ENCODE data around the gene ELK3. TPM values are rescaled to one million over a fixed set of nuclear protein-coding genes. Genes with fewer than 3 reads are reported as not detected.

Gene ELK3
- polyA plus RNA-seq, 1 of the 3 experiments (the other 2 are of a cell fraction), result 33.8 TPM

- H3K79me2 ChIP-seq (ENCODE audit: insufficient read depth), result no peaks in the 10 kb centered on the region
- CTCF ChIA-PET, result no interaction called here
- H3K27ac ChIP-seq (ENCODE audit: low read depth in 2 of 2, low read length in 1 of 2), result no peak overlapping the region
- no peak overlapping the region for H3K4me3 ChIP-seq (ENCODE audit: low read depth in 2 of 2, low read length in 1 of 2)
- no peak overlapping the region for H3K4me2 ChIP-seq
- H3K9ac ChIP-seq, result no peak overlapping the region
- TF ChIP-seq YY1 (IDR thresholded peaks at IDR 0.05; ENCODE audit: low read depth), result no peak
- TF ChIP-seq FOXJ3 (CRISPR knock-in tag; IDR thresholded peaks at IDR 0.05), result no peak
- TF ChIP-seq JUND (IDR thresholded peaks at IDR 0.05), result no peak
- no peak for TF ChIP-seq ELF1 (IDR thresholded peaks at IDR 0.05)
- TF ChIP-seq NFIC (IDR thresholded peaks at IDR 0.05; ENCODE audit: borderline replicate concordance), result no peak
- TF ChIP-seq CHD2 (IDR thresholded peaks at IDR 0.05; ENCODE audit: low read length, partially characterized antibody), result no peak
- TF ChIP-seq ZBTB33 (IDR thresholded peaks at IDR 0.05; ENCODE audit: borderline replicate concordance, low read depth), result no peak
- no peak for TF ChIP-seq MEF2A (IDR thresholded peaks at IDR 0.05; ENCODE audit: borderline replicate concordance, low read depth)
- TF ChIP-seq EP300 (IDR thresholded peaks at IDR 0.05; ENCODE audit: borderline replicate concordance in 1 of 2, low read depth in 1 of 2, low read length in 1 of 2), result no peak
- no peak for TF ChIP-seq REST (IDR thresholded peaks at IDR 0.05; ENCODE audit: low read depth, low read length)
- TF ChIP-seq RXRA (IDR thresholded peaks at IDR 0.05; ENCODE audit: borderline replicate concordance, low read depth), result no peak
- H3F3A ChIP-seq (replicated peaks; ENCODE audit: insufficient read depth), result no peaks in the 10 kb centered on the region
- no peaks in the 10 kb centered on the region for H3K9me3 ChIP-seq
- no peak overlapping the region for H2AFZ ChIP-seq (ENCODE audit: low read depth)
- H3K36me3 ChIP-seq (replicated peaks in 1 of 2; ENCODE audit: control insufficient read depth in 1 of 2, insufficient read depth in 2 of 2, low read length in 1 of 2), result no peaks in the 10 kb centered on the region
- no peaks in the 10 kb centered on the region for H3K9me2 ChIP-seq
- WGBS (ENCODE audit: low lambda C conversion rate), result 90% methylated on average over 5 of the region's 5 CpGs
- no peak for DNase-seq
- peaks cover 0 to under 1% of the 10 kb centered on the region in 2 experiments; a peak in 1 of 4 replicates for H3K4me1 ChIP-seq (ENCODE audit: control insufficient read depth in 1 of 2, insufficient read depth in 2 of 2, low read depth in 1 of 2, low read length in 1 of 2)
- no peaks in the 10 kb centered on the region for H4K20me1 ChIP-seq (ENCODE audit: insufficient read depth)
- no peaks in the 10 kb centered on the region; the same call in 1 of the 2 replicates for H3K27me3 ChIP-seq (ENCODE audit: insufficient read depth)
- POLR2A ChIA-PET, result interaction anchor here (0.7 kb wide), 1 partner anchor 20 kb away, joined by 3 read pairs; no protein-coding TSS in a partner anchor
These were observed 23.4 kb upstream of the ELK3 start for GRCh38 chr12:96170762-96171161.

- POLR2A ChIA-PET, result no interaction called here
- Histone ChIP-seq H3K9ac (no peak overlapping the region), H3K4me2 (no peak overlapping the region), H3K27ac (ENCODE audit: low read depth in 2 of 2, low read length in 1 of 2) (no peak overlapping the region), H3K9me3 (no peaks in the 10 kb centered on the region), H3K27me3 (ENCODE audit: insufficient read depth) (no peaks in the 10 kb centered on the region; the same call in 1 of the 2 replicates), H3K4me3 (ENCODE audit: low read depth in 2 of 2, low read length in 1 of 2) (no peak overlapping the region), H3K9me2 (no peaks in the 10 kb centered on the region), H3K79me2 (ENCODE audit: insufficient read depth) (no peaks in the 10 kb centered on the region), H3K4me1 (ENCODE audit: control insufficient read depth in 1 of 2, insufficient read depth in 2 of 2, low read depth in 1 of 2, low read length in 1 of 2) (no peaks in the 10 kb centered on the region), H4K20me1 (ENCODE audit: insufficient read depth) (no peaks in the 10 kb centered on the region), H3F3A (replicated peaks; ENCODE audit: insufficient read depth) (peaks cover 4% of the 10 kb centered on the region), H3K36me3 (replicated peaks in 1 of 2; ENCODE audit: control insufficient read depth in 1 of 2, insufficient read depth in 2 of 2, low read length in 1 of 2) (no peaks in the 10 kb centered on the region), H2AFZ (ENCODE audit: low read depth) (no peak overlapping the region)
- DNase-seq, result no peak
- TF ChIP-seq PBX3 (IDR thresholded peaks at IDR 0.05) (no peak), GATA2 (CRISPR knock-in tag; IDR thresholded peaks at IDR 0.05) (no peak), RCOR1 (IDR thresholded peaks at IDR 0.05; ENCODE audit: low read length) (no peak), ELF1 (IDR thresholded peaks at IDR 0.05) (no peak), ZBTB33 (IDR thresholded peaks at IDR 0.05; ENCODE audit: borderline replicate concordance, low read depth) (no peak), EZH2phosphoT487 (IDR thresholded peaks at IDR 0.05; ENCODE audit: borderline replicate concordance, low read depth) (no peak), TEAD4 (IDR thresholded peaks at IDR 0.05; ENCODE audit: borderline replicate concordance, insufficient read depth) (no peak)
- CTCF ChIA-PET, result no interaction called here
- WGBS (ENCODE audit: low lambda C conversion rate), result 81% methylated on average over 3 of the region's 3 CpGs
These were observed 22.3 kb upstream of the ELK3 start for GRCh38 chr12:96171905-96172304.

Data from SK-N-SH (cell line).